Endothelial cell of umbilical vein (primary cell): ENCODE results near the gene SLC35B2. TPM values are rescaled to one million over a fixed set of nuclear protein-coding genes. Genes with fewer than 3 reads are reported as not detected.
A peak's percentile ranks its signal among the peaks of the same experiment; 100 is the strongest.

ENCODE experiments used
- BruUV-seq: library from RNA; stranded (reverse); fragments of 400-500 nt; replicated peaks from 2 replicates; lab custom pipeline; 2021; lab: Mats Ljungman, UMichigan
- CTCF ChIA-PET: fragments of 300-600, 350-600 bp; sonication (Branson Sonifier 250); formaldehyde crosslinking; loops from one replicate; lab custom pipeline; 2021; ENCODE audit warnings: antibody characterized with exemption, inconsistent platforms; lab: Charles Lee
- POLR2A ChIA-PET: fragments of 300-600, 350-600 bp; sonication (Branson Sonifier 250); formaldehyde crosslinking; loops from one replicate; lab custom pipeline; 2021; ENCODE audit warnings: antibody characterized with exemption, inconsistent platforms; lab: Charles Lee
- DNase-seq: peaks from one replicate; pipeline ENCODE4 v3.0.0-alpha.2; 2011; ENCODE audit warnings: low read depth, low spot score
- FAIRE-seq: peaks from 2 replicates; lab custom pipeline; 2011; peaks lifted over from hg19 to GRCh38; lab: Jason Lieb, UNC
- H2AFZ ChIP-seq: 2 replicates; pipeline ENCODE4 v1.6.0; 2012; ENCODE audit warnings: low read depth, low read length, control low read depth, inconsistent platforms
- H3K27ac ChIP-seq: 2 replicates; pipeline ENCODE4 v1.5.1; 2011; ENCODE audit warnings: low read depth, mild to moderate bottlenecking, control low read depth, low read length, moderate library complexity; ENCODE audit not compliant: insufficient read depth
- H3K27me3 ChIP-seq, 2 experiments: 2 replicates each; pipeline versions ENCODE4 v1.6.0 to v1.6.1; 2011; ENCODE audit warnings: low read length in 2 of 2, mixed read lengths in 1 of 2; ENCODE audit not compliant: control insufficient read depth in 2 of 2, insufficient read depth in 2 of 2
- H3K36me3 ChIP-seq, 2 experiments: 2 replicates in 1 of 2; 3 replicates in 1 of 2; pipeline ENCODE4 v1.5.1; 2011; ENCODE audit warnings: low read length in 2 of 2, mild to moderate bottlenecking in 1 of 2, moderate library complexity in 1 of 2; ENCODE audit not compliant: control insufficient read depth in 2 of 2, insufficient read depth in 2 of 2; ENCODE audit errors: extremely low read depth in 1 of 2
- H3K4me1 ChIP-seq: 3 replicates; pipeline ENCODE4 v1.5.1; 2011; ENCODE audit warnings: mild to moderate bottlenecking, low read length; ENCODE audit not compliant: control insufficient read depth, insufficient read depth; ENCODE audit errors: extremely low read depth
- H3K4me2 ChIP-seq: 2 replicates; pipeline ENCODE4 v1.6.1; 2011; ENCODE audit warnings: low read length, control low read depth, mixed read lengths; ENCODE audit not compliant: insufficient read depth
- H3K4me3 ChIP-seq, 3 experiments: fragments of 200-600 bp in 1 of 3; sonication (generic), shearing (Covaris generic) in 1 of 3; replicated peaks in 1 of 3; 2 replicates each; pipeline ENCODE4 v1.5.1; 2011 to 2016; ENCODE audit warnings: control low read depth in 3 of 3, low read length in 3 of 3, mild to moderate bottlenecking in 2 of 3, inconsistent platforms in 1 of 3, low read depth in 1 of 3, moderate library complexity in 1 of 3; ENCODE audit not compliant: insufficient read depth in 1 of 3
- H3K79me2 ChIP-seq: 2 replicates; pipeline ENCODE4 v1.6.0; 2012; ENCODE audit warnings: low read length, inconsistent platforms; ENCODE audit not compliant: control insufficient read depth, insufficient read depth
- H3K9ac ChIP-seq: replicated peaks from 2 replicates; pipeline ENCODE3; 2011; ENCODE audit warnings: low read length, control low read depth; ENCODE audit not compliant: insufficient read depth; ENCODE audit errors: extremely low read depth
- H3K9me1 ChIP-seq: replicated peaks from 3 replicates; pipeline ENCODE4 v1.6.0; 2011; ENCODE audit warnings: mild to moderate bottlenecking, low read length; ENCODE audit not compliant: control insufficient read depth, insufficient read depth; ENCODE audit errors: extremely low read depth
- H3K9me3 ChIP-seq: replicated peaks from 2 replicates; pipeline ENCODE4 v1.5.1; 2012; ENCODE audit warnings: low read length, inconsistent platforms; ENCODE audit not compliant: control insufficient read depth, insufficient read depth
- H4K20me1 ChIP-seq: replicated peaks from 2 replicates; pipeline ENCODE3; 2011; ENCODE audit warnings: mild to moderate bottlenecking, low read length; ENCODE audit not compliant: control insufficient read depth, insufficient read depth; ENCODE audit errors: extremely low read depth
- FOS ChIP-seq: IDR thresholded peaks from 2 replicates; pipeline ENCODE4 v1.6.1; 2011; ENCODE audit warnings: mild to moderate bottlenecking, low read length, moderate library complexity, borderline replicate concordance; ENCODE audit not compliant: insufficient read depth
- GATA2 ChIP-seq: IDR thresholded peaks from 2 replicates; pipeline ENCODE4 v1.7.0; 2011; ENCODE audit warnings: low read depth, mild to moderate bottlenecking, moderate library complexity, mixed read lengths, low read length; ENCODE audit not compliant: insufficient read length, insufficient read depth
- MAX ChIP-seq: IDR thresholded peaks from 2 replicates; pipeline ENCODE4 v1.6.1; 2011; ENCODE audit not compliant: insufficient read depth, insufficient read length
- MYC ChIP-seq: IDR thresholded peaks from one replicate; pipeline ENCODE4 v1.6.1; 2011; ENCODE audit warnings: mild to moderate bottlenecking, low read depth, low read length
- POLR2AphosphoS5 ChIP-seq: IDR thresholded peaks from 2 replicates; pipeline ENCODE4 v1.6.1; 2012; ENCODE audit warnings: low read depth, mild to moderate bottlenecking, control low read depth, low read length, moderate library complexity; ENCODE audit not compliant: insufficient read depth
- dilution Hi-C: fragments of 300-500 bp; cut with MboI; formaldehyde crosslinking; loops from one replicate; pipeline ENCODE4 v1.15.0; 2019; ENCODE audit warnings: low sequenced_read_pairs; ENCODE audit not compliant: extremely low pct_ligation_motif_present
- intact Hi-C: fragments of 100-400 bp; cut with micrococcal nuclease; formaldehyde crosslinking; loops from one replicate; pipeline ENCODE4 v1.10.0; 2022
- polyA plus RNA-seq, 4 experiments: library from polyadenylated mRNA; depleted of rRNA in 3 of 4; stranded (reverse) in 3 of 4; unstranded in 1 of 4; fragments of >200 nt; gene quantifications; 2 replicates each; pipeline versions ENCODE4 v1.2.1 to v1.2.3, GENCODE V29; 2011 to 2012; ENCODE audit warnings: missing spikeins in 1 of 4
- total RNA-seq: library from RNA; stranded (reverse); gene quantifications from 2 replicates; pipeline ENCODE4 v1.2.3, GENCODE V29; 2021

SLC35B2 gene
- total and polyA plus RNA-seq, 2 donors (not counting 3 experiments of a cell fraction or from before 2014, with no cell fraction given) = 53.4 to 112 TPM

- FAIRE-seq = no peak
- POLR2A ChIA-PET = interaction anchor here (0.6 to 1.5 kb wide), 3 partner anchors 18 to 86 kb away, joined by 3 to 5 read pairs (median 3); partner anchors contain the start of gene HSP90AB1
Measured at GRCh38 chr6:44264154-44265006, 7.1 kb upstream of the SLC35B2 start.

More at GRCh38 chr6:44264154-44265006, 7.1 kb upstream of the SLC35B2 start:
- no peak for DNase-seq
- peak overlapping the region; percentile 68 for H3K9ac ChIP-seq
- H3K27ac ChIP-seq = peak overlapping the region; percentile 76
- CTCF ChIA-PET = interaction anchor here (0.7 to 1.3 kb wide), 8 partner anchors 17 to 168 kb away, joined by 3 to 5 read pairs (median 4); partner anchors contain the start of genes AARS2 and HSP90AB1
- H3K9me1 ChIP-seq = no peaks in the 10 kb centered on the region
- H2AFZ ChIP-seq = peak overlapping the region; percentile 55
- H4K20me1 ChIP-seq = no peaks in the 10 kb centered on the region
- intact Hi-C loops = loop anchor here (1.0 to 2.0 kb wide), 2 partner anchors 27 to 122 kb away; partner anchors contain the start of gene CDC5L
- BruUV-seq = no TSS peak
- peaks cover 26% of the 10 kb centered on the region for H3K79me2 ChIP-seq
- TF ChIP-seq MAX (no peak), MYC (no peak), GATA2 (no peak), POLR2AphosphoS5 (no peak), FOS (no peak)
- peaks cover 7 to 11% of the 10 kb centered on the region in 2 experiments for H3K27me3 ChIP-seq
- H3K4me2 ChIP-seq = peak overlapping the region; percentile 88
- H3K4me3 ChIP-seq = peak overlapping the region; percentile 37 to 78 (median 63)
- H3K36me3 ChIP-seq = peaks cover 3 to 13% of the 10 kb centered on the region in 2 experiments
- dilution Hi-C loops = no loop called here
- H3K9me3 ChIP-seq = no peaks in the 10 kb centered on the region
- peaks cover 31% of the 10 kb centered on the region for H3K4me1 ChIP-seq
